HG02623 (cell line): ENCODE data around the gene RIMBP3C.
"Not testable (repeated sequence)": the region's sequence is repeated elsewhere in the genome, so short reads cannot be mapped to it uniquely, and the experiment has no call there.

Source experiments
- ATAC-seq: cut with Tn5 transposase; IDR thresholded peaks from one replicate; pipeline ENCODE4 v1.9.1; 2021; ENCODE audit warnings: moderate library complexity; ENCODE audit not compliant: unreplicated experiment

The RIMBP3C gene, protein sequence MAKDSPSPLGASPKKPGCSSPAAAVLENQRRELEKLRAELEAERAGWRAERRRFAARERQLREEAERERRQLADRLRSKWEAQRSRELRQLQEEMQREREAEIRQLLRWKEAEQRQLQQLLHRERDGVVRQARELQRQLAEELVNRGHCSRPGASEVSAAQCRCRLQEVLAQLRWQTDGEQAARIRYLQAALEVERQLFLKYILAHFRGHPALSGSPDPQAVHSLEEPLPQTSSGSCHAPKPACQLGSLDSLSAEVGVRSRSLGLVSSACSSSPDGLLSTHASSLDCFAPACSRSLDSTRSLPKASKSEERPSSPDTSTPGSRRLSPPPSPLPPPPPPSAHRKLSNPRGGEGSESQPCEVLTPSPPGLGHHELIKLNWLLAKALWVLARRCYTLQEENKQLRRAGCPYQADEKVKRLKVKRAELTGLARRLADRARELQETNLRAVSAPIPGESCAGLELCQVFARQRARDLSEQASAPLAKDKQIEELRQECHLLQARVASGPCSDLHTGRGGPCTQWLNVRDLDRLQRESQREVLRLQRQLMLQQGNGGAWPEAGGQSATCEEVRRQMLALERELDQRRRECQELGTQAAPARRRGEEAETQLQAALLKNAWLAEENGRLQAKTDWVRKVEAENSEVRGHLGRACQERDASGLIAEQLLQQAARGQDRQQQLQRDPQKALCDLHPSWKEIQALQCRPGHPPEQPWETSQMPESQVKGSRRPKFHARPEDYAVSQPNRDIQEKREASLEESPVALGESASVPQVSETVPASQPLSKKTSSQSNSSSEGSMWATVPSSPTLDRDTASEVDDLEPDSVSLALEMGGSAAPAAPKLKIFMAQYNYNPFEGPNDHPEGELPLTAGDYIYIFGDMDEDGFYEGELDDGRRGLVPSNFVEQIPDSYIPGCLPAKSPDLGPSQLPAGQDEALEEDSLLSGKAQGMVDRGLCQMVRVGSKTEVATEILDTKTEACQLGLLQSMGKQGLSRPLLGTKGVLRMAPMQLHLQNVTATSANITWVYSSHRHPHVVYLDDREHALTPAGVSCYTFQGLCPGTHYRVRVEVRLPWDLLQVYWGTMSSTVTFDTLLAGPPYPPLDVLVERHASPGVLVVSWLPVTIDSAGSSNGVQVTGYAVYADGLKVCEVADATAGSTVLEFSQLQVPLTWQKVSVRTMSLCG (N-terminal part only)

GRCh38 chr22:21551361-21551760 lies at the start of gene RIMBP3C:
TSS of gene RIMBP3C (minus strand) at chr22:21551461. CDS start at chr22:21550976, 485 bp downstream.
- ATAC-seq, result not testable (repeated sequence)

GRCh38 chr22:21599053-21599893 lies 48.0 kb upstream of the RIMBP3C start:
- ATAC-seq, result no peak

DNA sequence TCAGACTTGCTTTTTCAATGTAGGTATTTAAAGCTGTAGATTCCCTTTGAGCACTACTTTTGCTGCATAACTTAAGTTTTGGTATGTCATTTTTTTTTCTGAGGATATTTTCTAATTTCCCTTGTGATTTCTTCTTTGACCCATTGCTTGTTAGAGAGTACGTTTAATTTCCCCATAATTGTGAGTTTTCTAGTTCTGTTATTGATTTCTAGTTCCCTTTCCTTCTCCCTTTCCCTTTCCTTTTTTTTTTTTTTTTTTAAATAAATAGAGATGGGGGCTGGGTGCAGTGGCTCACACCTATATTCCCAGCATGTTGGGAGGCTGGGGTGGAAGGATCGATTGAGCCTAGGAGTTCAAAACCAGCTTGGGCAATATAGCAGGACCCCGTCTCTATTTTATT lies 47.0 kb upstream of the RIMBP3C start:
- ATAC-seq, result no peak

DNA sequence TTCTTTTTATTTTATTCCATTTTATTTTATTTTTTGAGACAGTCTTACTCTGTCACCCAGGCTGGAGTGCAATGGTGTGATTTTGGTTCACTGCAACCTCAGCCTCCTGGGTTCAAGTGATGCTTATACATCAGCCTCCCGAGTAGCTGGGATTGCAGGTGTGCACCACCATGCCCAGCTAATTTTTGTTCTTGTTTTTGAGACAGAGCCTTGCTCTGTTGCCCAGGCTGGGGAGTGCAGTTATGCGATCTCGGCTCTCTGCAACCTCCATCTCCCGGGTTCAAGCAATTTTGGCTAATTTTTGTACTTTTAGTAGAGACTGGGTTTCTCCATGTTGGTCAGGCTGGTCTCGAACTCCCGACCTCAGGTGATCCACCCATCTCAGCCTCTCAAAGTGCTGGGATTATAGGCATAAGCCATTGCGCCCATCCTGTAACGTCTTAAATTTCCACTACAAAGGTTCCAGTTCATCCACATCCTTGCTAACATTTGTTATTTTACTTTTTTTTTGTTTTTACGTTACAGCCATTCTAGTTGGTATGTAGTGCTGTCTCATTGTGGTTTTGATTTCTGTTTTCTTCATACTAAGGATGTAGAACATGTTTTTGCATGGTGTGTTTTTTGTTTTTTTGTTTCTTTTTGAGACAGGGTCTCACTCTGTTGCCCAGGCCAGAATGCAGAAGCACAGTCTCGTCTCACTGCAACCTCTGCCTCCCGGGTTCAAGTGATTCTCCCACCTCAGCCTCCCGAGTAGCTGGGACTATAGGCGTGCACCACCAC lies 45.3 kb upstream of the RIMBP3C start:
- ATAC-seq, result not testable (repeated sequence)

- ATAC-seq, result no peak
Measured at GRCh38 chr22:21594865-21595452, 43.7 kb upstream of the RIMBP3C start.

GRCh38 chr22:21593406-21594232 lies 42.4 kb upstream of the RIMBP3C start:
- ATAC-seq, result no peak

DNA sequence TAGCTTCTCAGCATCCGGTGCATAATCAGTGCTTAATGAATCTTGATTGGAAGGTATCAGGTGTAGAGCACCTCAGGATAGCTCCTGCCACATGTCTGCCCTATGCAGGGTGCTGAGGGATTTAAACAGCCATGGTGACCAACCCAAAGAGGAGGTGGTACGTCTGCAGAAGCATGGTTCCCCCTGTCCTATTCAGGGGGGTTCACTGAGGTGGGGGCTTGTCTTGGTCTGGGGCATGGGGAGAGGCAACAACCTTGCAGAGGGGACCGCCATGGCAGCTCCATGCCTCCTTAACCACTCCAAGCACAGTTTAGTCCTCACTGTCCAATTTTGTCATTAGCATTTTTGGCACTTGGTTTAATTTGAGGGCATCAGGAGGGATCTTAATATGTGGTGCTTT lies 41.2 kb upstream of the RIMBP3C start:
- ATAC-seq, result no peak

GRCh38 chr22:21591695-21592094 lies 40.4 kb upstream of the RIMBP3C start:
- ATAC-seq, result no peak

- ATAC-seq, result no peak
Measured at GRCh38 chr22:21590809-21591641, 39.8 kb upstream of the RIMBP3C start.

- no peak for ATAC-seq
Measured at GRCh38 chr22:21589396-21589795, 38.1 kb upstream of the RIMBP3C start.

- ATAC-seq, result peak; percentile 80
Measured at GRCh38 chr22:21587803-21588611, 36.7 kb upstream of the RIMBP3C start.

GRCh38 chr22:21585389-21585788 lies 34.1 kb upstream of the RIMBP3C start:
- ATAC-seq, result no peak

DNA sequence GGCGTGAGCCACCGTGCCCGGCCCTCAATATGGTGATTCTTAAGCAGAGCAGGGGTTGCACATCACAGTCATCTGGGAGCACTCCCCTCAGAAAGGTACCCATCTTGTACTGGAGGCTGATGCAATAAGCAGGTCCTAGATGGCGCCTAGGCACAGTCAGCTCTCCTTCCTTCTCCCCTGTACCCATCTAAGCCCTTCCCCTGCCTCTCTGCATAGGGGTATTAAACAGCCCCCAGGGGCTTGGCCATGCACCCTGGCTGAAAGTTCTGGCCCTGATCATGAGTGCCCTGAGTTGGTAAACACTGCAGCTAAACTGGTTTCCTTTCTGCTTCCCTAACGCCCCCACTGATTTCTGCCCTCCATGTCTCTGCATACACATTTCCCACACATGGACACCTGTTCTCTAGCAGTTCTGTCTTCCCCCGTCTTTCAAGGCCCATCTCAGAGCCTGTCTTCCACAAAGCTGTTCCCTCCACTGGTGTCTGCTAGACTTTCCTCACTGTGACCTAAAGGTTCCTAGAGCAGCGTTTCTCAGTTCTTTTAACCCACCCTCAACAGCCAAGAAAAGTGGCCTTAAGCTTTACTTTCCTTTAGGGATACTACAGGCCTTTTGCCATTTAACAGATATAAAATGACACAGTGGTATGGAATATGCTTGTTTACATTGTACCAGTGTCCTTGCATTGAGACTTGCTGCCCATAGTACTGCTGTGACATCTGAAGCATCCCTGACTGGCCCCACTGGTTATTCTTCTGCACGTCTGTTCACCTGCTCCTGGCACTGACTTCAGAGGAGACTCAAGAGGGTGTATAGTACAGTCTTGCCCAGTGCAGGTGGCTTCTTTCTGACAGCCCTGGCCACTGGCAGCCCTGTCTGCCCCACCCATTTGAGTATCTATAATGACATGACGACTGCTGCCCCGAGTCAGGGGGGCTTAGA lies 31.8 kb upstream of the RIMBP3C start:
- ATAC-seq, result no peak

- ATAC-seq, result not testable (repeated sequence)
Measured at GRCh38 chr22:21581009-21581713, 29.9 kb upstream of the RIMBP3C start.

- ATAC-seq, result not testable (repeated sequence)
Measured at GRCh38 chr22:21580623-21581007, 29.4 kb upstream of the RIMBP3C start.
